Urinary bladder (tissue), 4 donors: ENCODE data around the gene FAM193A. TPM values are rescaled to one million over a fixed set of nuclear protein-coding genes. Genes with fewer than 3 reads are reported as not detected.
"Not testable (repeated sequence)": the region's sequence is repeated elsewhere in the genome, so short reads cannot be mapped to it uniquely, and the experiment has no call there.

ENCODE experiments used
- DNase-seq: peaks from one replicate; pipeline ENCODE4 v3.0.0-alpha.2; 2015; ENCODE audit errors: extremely low spot score
- H3K27ac ChIP-seq: one replicate; pipeline ENCODE4 v1.5.1; 2013; ENCODE audit warnings: low read depth, mild to moderate bottlenecking, moderate library complexity
- H3K36me3 ChIP-seq: one replicate; pipeline ENCODE4 v1.6.1; 2013; ENCODE audit warnings: mild to moderate bottlenecking, moderate library complexity; ENCODE audit not compliant: insufficient read depth
- H3K4me1 ChIP-seq: one replicate; pipeline ENCODE4 v1.6.1; 2013; ENCODE audit warnings: mild to moderate bottlenecking, moderate library complexity; ENCODE audit not compliant: insufficient read depth
- H3K4me3 ChIP-seq: one replicate; pipeline ENCODE4 v1.5.1; 2013; ENCODE audit warnings: low read depth, low read length
- WGBS: extraction: QIAGEN DNeasy Blood & Tissue Kit; methylation state at CpG from one replicate; pipeline ENCODE4 v1.1.7; 2013; 5-methylcytosine and 5-hydroxymethylcytosine counted together
- polyA plus RNA-seq: library from polyadenylated mRNA; stranded (reverse); fragments of 200-250 nt; gene quantifications from one replicate; pipeline ENCODE4 v1.2.3, GENCODE V29; 2013
- total RNA-seq: library from RNA; depleted of rRNA; stranded (reverse); fragments of >200 nt; gene quantifications from one replicate; pipeline ENCODE4 v1.2.3, GENCODE V29; 2014
- donor health status: healthy with polysubstance abuse.
- donor health status: healthy.

The FAM193A gene
- total and polyA plus RNA-seq, 2 donors, result 16.2 to 18.7 TPM

DNA sequence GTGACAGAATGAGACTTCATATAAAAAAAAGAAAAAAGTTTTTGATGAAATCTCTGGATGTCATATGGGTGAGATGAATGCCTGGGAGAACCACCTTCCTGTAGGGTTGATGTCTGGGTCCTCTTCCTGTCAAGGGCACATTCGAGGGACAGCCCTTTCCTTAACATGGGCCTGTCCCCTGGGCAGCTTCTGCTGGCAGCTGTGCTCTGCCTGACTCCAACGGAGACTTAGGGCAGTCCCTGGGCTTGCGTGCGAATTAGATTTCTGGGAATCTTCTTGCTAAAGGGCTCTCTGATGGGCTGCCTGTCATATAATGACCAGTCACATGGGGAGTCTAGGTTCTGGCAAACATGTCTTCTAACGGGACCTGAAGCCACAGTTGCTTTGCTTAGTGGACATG, 179.0 kb downstream of the FAM193A start:
- H3K27ac ChIP-seq, result no peak overlapping the region
- WGBS, result 68% methylated on average over 5 of the region's 5 CpGs
- no peak for DNase-seq
- H3K4me3 ChIP-seq, result no peak overlapping the region
- H3K4me1 ChIP-seq, result peaks cover 2% of the 10 kb centered on the region
- H3K36me3 ChIP-seq, result no peaks in the 10 kb centered on the region

- 95% methylated on average over 8 of the region's 8 CpGs for WGBS
- no peak overlapping the region for H3K27ac ChIP-seq
- DNase-seq, result no peak
- no peak overlapping the region for H3K4me3 ChIP-seq
- peaks cover 2% of the 10 kb centered on the region for H3K4me1 ChIP-seq
- no peaks in the 10 kb centered on the region for H3K36me3 ChIP-seq
These were observed 179.8 kb downstream of the FAM193A start for GRCh38 chr4:2716236-2716635.

- no peaks in the 10 kb centered on the region for H3K36me3 ChIP-seq
- WGBS, result 83% methylated on average over 11 of the region's 11 CpGs
- H3K4me3 ChIP-seq, result no peak overlapping the region
- no peak overlapping the region for H3K27ac ChIP-seq
- H3K4me1 ChIP-seq, result no peaks in the 10 kb centered on the region
- no peak for DNase-seq
These were observed 185.1 kb downstream of the FAM193A start for GRCh38 chr4:2721586-2721985.

- Histone ChIP-seq H3K4me3 (no peak overlapping the region), H3K36me3 (no peaks in the 10 kb centered on the region), H3K4me1 (no peaks in the 10 kb centered on the region), H3K27ac (no peak overlapping the region)
- 94% methylated on average over 9 of the region's 9 CpGs for WGBS
- no peak for DNase-seq
These were observed 185.6 kb downstream of the FAM193A start for GRCh38 chr4:2722033-2722432.

DNA sequence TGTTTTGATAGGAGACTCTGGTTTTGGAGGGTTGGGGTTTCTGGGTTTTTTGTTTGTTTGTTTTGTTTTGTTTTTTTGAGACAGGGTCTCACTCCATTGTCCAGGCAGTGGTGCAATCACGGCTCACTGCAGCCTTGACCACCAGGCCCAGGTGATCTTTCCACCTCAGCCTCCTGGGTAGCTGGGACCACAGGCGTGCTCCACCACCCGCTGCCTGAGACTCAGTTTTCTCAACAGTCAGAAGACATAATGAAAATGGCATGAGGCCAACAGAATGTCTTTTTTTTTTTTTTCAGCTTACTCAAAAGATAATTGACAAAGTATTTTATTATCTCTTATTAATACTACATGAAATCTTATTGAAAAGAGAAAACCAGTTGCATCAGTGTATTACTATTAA, 187.3 kb downstream of the FAM193A start:
- Histone ChIP-seq H3K4me3 (no peak overlapping the region), H3K36me3 (no peaks in the 10 kb centered on the region)
- 89% methylated on average over 3 of the region's 3 CpGs for WGBS

DNA sequence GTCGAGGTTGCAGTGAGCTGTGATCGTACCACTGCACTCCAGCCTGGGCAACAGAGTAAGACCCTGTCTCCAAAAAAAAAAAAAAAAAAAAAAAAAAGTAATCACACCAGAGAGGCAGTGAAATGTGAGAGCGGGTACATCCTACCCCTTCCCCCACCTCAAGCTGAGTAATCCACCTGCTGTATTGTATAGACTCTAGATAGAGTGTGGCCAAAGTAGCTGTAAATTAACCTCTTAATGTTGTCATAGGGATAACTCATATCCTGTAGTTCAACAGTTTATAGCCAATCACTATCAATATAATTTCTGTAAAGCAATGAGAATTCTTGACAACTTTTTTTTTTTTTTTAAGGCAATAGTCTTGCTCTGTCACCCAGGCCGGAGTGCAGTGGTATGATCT, 188.9 kb downstream of the FAM193A start:
- no peak overlapping the region for H3K4me3 ChIP-seq
- WGBS, result 94% methylated on average over 4 of the region's 4 CpGs
- no peak for DNase-seq
- peaks cover 3% of the 10 kb centered on the region for H3K36me3 ChIP-seq
- H3K4me1 ChIP-seq, result no peaks in the 10 kb centered on the region
- H3K27ac ChIP-seq, result no peak overlapping the region

More for the DNA sequence above, 187.3 kb downstream of the FAM193A start:
- DNase-seq, result no peak
- Histone ChIP-seq H3K4me1 (no peaks in the 10 kb centered on the region), H3K27ac (no peak overlapping the region)

DNA sequence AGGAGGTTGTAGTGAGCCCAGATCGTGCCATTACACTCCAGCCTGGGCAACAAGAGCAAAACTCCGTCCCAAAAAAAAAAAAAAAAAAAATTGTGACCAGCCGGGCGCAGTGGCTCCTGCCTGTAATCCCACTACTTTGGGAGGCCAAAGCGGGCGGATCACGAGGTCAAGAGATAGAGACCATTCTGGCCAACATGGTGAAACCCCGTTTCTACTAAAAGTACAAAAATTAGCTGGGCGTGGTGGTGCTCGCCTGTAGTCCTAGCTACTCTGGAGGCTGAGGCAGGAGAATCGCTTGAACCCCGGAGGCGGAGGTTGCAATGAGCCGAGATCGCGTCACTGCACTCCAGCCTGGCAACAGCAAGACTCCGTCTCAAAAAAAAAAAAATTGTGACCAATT, 190.4 kb downstream of the FAM193A start:
- not testable (repeated sequence) for H3K36me3 ChIP-seq, H3K27ac ChIP-seq, H3K4me3 ChIP-seq, H3K4me1 ChIP-seq, DNase-seq
- 96% methylated on average over 17 of the region's 17 CpGs for WGBS

DNA sequence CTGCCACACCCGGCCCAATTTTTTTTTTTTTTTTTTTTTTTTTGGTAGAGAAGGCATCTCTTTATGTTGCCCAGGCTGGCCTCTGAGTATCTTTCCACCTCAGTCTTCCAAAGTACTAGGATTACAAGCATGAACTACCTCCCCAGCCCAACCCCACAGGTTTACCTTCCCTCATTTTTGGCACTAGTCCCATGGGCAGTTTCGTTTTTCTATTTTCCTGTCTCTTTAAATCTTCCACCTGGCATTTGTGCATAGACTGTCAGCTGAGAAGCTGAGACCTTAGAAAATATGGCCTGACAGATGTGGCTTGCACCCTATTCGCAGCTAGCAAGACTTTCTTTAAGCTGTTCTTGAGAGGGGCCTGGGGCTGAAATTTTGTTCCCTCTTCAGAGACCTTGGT, 191.8 kb downstream of the FAM193A start:
- no peak overlapping the region for H3K27ac ChIP-seq
- no peak for DNase-seq
- 80% methylated on average over 3 of the region's 3 CpGs for WGBS
- H3K4me1 ChIP-seq, result no peaks in the 10 kb centered on the region
- H3K36me3 ChIP-seq, result peaks cover 8% of the 10 kb centered on the region
- H3K4me3 ChIP-seq, result no peak overlapping the region

DNA sequence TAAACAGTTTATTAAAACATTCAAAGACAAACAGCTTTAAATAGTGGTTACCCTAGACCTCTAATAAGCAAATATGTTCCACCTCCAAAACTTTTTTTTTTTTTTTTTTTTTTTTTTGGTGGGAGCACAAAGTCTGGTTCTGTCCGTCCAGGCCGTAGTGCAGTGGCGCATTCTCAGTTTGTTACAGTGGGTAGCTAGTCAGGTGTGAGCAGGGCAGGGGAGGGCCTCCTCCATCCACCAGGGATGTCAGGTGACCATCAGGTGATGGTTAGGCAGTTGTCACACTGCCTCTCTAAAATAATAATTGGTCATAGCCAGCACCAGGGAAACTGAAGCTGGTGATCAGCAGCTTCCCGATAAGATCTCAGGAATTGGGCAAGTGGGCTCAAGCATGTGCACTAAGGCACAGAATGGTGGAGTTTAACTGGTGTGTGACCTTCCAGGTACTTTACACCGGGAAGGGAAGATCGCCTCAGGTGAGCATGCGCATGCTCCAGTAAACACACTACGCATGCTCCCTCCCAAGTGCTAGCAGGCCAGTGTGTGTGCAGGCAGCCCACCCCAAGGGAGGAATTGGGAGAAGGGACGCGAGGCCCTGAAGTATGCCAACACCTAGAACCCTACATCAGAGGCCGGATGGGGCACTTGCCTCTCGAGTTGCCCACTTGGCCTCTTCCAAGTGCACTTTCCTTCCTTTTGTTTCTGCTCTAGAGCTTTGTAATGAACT, 192.5 kb downstream of the FAM193A start:
- Histone ChIP-seq H3K36me3 (peaks cover 8% of the 10 kb centered on the region), H3K27ac (no peak overlapping the region), H3K4me1 (no peaks in the 10 kb centered on the region), H3K4me3 (no peak overlapping the region)
- 95% methylated on average over 12 of the region's 12 CpGs for whole genome bisulfite sequencing
- DNase-seq, result no peak

- Histone ChIP-seq H3K36me3 (peaks cover 8% of the 10 kb centered on the region), H3K27ac (no peak overlapping the region), H3K4me1 (no peaks in the 10 kb centered on the region), H3K4me3 (no peak overlapping the region)
- no peak for DNase-seq
- 98% methylated on average over 9 of the region's 9 CpGs for WGBS
These were observed 193.1 kb downstream of the FAM193A start for GRCh38 chr4:2729533-2729875.

DNA sequence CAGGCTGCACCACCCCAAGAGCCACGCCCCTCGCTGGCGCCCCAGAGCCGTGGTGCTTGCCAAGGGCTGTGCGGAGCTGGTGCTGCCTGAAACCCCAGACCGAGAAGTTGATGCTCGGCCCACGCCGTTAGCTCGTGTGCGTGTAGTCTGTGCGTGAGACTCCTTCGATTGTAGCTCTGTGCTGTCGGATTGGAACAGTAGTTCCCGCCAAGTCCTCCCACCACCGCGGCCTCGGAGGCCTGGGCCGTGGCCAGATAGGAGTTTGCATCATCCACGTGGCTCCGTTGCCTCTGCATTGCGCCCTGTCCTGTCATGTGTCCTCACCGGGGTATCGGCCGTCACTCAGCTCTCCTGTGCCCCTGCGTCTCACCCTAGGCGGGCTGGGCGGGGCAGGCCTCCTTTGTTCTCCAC, 195.5 kb downstream of the FAM193A start:
- H3K4me3 ChIP-seq, result no peak overlapping the region
- WGBS, result 91% methylated on average over 28 of the region's 28 CpGs
- DNase-seq, result no peak
- peaks cover 8% of the 10 kb centered on the region for H3K36me3 ChIP-seq
- H3K27ac ChIP-seq, result no peak overlapping the region
- H3K4me1 ChIP-seq, result no peaks in the 10 kb centered on the region

GRCh38 chr4:2732526-2732925, 196.1 kb downstream of the FAM193A start:
- Histone ChIP-seq H3K36me3 (peaks cover 8% of the 10 kb centered on the region), H3K4me1 (no peaks in the 10 kb centered on the region), H3K27ac (no peak overlapping the region), H3K4me3 (no peak overlapping the region)
- 91% methylated on average over 6 of the region's 6 CpGs for WGBS
- DNase-seq, result no peak

DNA sequence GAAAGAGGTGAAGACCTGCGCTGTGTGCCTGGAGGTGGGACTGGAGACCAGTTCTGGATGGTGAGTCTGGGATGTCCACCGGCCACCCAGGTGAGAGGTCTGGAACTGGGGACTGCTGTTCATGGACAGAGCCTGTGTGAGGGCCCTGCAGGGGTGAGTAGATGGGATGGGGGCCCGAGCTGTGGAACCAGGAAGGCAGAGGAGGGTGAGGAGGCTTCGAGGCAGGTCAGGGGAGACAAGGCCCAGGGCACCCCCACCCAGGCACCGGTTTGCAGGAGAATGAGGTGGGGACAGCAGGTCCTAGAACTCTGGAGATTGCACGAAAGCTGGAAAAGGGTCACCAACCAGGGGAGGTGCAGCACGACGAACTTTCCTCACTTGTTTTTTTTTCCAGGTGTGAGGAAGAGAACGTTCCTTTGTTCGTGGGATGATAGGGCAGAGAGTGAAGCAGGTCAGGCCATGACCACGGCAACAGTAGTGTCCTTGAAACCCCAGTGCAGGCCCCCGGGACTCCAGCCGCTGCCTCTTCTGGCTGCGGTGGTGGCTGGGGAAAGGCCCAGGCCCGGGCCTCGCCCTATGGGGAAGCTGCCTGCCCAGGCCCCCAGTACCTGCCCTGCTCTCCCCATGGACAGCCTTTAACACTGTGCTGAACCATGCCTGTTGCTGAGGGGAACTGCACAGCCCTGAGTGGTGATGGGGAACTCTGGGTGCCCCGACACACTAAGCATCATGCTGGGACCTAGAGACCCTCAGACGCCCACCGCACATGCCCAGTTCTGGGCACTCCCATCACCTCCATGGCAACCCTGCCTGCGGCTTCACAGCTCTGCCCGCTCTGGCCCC, 196.8 kb downstream of the FAM193A start:
- 89% methylated on average over 21 of the region's 21 CpGs for WGBS
- DNase-seq, result no peak
- Histone ChIP-seq H3K36me3 (peaks cover 8% of the 10 kb centered on the region), H3K27ac (no peak overlapping the region), H3K4me3 (no peak overlapping the region), H3K4me1 (no peaks in the 10 kb centered on the region)

DNA sequence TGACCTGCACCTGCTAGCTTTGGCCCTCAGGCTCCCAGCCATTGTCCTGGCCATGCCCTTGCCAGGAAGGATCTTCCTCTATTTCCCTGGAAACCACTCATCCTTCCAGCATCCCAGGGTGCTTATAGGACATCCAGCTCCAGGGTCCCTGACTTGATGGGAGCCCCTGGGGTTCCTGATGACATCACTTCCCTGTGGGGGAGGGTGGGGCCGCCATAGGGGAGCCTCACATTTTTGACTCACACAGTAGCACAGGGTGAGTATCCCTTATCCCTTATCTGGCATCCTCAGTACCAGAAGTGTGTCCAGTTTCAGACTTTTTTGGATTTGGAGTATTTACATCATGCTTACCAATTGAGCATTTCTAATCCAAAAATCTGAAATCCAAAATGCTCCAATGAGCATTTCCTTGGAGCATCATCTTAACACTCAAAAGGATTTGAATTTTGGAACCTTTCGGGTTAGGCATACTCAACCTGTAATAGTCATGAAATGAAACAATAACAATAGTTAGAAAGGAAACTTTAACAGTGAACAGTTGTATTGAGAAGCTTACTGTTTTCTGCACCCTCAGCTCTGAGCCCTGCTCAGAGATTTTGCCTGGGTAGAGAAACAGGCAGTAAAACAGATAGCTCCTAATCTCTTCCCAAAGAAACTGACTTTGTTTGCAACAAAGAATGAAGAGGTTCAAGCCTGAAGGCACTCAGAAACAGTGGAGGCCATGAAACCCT, 197.6 kb downstream of the FAM193A start:
- no peak overlapping the region for H3K4me3 ChIP-seq
- DNase-seq, result no peak
- peaks cover 8% of the 10 kb centered on the region for H3K36me3 ChIP-seq
- H3K4me1 ChIP-seq, result no peaks in the 10 kb centered on the region
- no peak overlapping the region for H3K27ac ChIP-seq
- 94% methylated on average over 2 of the region's 2 CpGs for WGBS
